IPS-15b (cell line): ENCODE measurements around the gene CIB4.

Experiments used
- H3K27me3 ChIP-seq: one replicate; pipeline ENCODE4 v1.6.1; 2013; ENCODE audit warnings: low read length; ENCODE audit not compliant: control insufficient read depth, insufficient read depth
- H3K36me3 ChIP-seq: one replicate; pipeline ENCODE4 v1.6.1; 2013; ENCODE audit warnings: low read length; ENCODE audit not compliant: control insufficient read depth, insufficient read depth
- H3K4me1 ChIP-seq: one replicate; pipeline ENCODE4 v1.6.1; 2013; ENCODE audit warnings: mild to moderate bottlenecking, low read length; ENCODE audit not compliant: control insufficient read depth, insufficient read depth
- H3K4me3 ChIP-seq: one replicate; pipeline ENCODE4 v1.5.1; 2013; ENCODE audit warnings: low read depth, low read length
- H3K9ac ChIP-seq: one replicate; pipeline ENCODE4 v1.6.1; 2013; ENCODE audit warnings: low read depth, mild to moderate bottlenecking, low read length
- H3K9me3 ChIP-seq: one replicate; pipeline ENCODE4 v1.6.1; 2013; ENCODE audit warnings: mild to moderate bottlenecking, low read length; ENCODE audit not compliant: control insufficient read depth, insufficient read depth

CIB4 gene

DNA sequence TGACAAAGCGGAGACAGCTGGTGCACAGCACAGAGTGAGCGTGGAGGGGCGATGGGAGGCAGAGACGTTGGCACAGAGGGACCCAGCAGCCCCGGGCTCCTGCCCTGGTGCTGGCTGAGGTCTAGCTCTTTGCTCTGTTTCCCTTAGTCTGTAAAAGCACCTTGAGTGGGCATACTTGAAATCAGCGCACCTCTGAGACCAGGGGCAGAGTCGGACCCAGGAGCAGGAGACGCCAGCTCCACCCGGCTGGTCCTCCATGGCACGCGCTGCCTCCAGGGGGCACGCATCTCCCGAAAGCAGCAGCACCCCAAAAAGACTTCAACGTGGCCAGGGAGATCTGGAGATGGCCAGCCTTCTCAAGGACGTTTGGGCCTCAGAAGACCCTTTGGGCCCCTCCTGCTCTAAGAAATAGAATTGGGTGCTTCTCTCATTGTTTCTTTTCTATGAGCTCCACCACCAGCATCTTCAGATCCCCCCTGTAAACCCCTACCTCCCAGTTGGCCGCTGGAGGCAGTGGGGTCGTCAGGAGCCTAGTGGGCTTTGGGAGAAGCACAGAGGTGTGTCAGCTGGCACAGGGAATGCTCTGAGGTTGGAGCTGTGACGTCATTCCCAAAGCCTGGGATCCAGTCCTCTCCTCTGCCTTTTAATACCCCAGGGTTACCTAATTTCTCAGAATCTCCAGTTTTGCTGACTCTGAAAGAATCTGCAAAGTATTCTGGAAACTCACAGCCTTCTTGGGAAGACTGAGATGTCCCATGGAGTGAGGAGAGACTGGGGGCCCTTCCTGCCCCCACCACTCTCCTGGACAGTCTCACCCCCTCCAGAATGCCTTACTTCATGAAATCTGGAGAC lies 58.9 kb downstream of the CIB4 start:
- H3K27me3 ChIP-seq, result peaks cover 4% of the 10 kb centered on the region
- H3K9ac ChIP-seq, result no peak overlapping the region
- H3K4me1 ChIP-seq, result peaks cover 2% of the 10 kb centered on the region
- H3K4me3 ChIP-seq, result no peak overlapping the region
- H3K9me3 ChIP-seq, result no peaks in the 10 kb centered on the region
- no peaks in the 10 kb centered on the region for H3K36me3 ChIP-seq

DNA sequence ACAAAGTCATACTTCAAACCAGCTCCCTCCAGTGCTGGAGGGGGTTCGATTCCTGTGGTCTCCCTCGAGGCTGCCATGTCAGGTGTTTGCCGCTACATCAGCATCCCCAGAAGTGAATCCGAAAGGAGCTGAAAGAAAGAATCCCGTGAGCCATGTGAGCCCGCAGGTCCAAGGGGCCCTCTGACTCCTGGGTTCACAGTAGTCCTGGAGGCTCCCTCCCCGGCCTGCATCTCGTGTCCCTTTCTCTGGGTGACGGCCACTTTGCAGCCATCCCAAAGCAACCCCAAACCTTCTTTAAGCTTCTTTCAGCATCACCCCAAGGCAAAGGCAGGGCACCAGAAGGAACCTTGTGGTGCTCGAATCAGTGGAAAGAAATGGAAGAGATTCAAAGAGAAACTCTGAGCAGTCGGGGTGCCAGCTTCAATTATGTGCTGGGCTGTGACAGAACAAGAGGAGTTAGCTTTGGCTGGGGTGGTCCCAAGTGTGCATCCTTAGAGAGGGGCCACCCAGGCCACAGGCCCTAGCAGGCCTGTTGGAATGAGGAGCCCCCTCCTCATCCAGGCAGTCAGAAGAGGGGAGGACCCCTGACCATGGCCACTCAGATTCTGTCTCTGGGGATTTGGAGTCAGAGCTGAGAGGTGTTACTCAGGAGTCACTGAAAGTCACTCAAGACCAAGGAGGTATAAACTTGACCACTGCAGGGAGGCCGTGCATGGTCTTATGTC lies 59.7 kb downstream of the CIB4 start:
- H3K27me3 ChIP-seq, result peaks cover 8% of the 10 kb centered on the region
- no peaks in the 10 kb centered on the region for H3K36me3 ChIP-seq
- H3K4me1 ChIP-seq, result peaks cover 5% of the 10 kb centered on the region
- no peak overlapping the region for H3K4me3 ChIP-seq
- no peaks in the 10 kb centered on the region for H3K9me3 ChIP-seq
- H3K9ac ChIP-seq, result no peak overlapping the region

DNA sequence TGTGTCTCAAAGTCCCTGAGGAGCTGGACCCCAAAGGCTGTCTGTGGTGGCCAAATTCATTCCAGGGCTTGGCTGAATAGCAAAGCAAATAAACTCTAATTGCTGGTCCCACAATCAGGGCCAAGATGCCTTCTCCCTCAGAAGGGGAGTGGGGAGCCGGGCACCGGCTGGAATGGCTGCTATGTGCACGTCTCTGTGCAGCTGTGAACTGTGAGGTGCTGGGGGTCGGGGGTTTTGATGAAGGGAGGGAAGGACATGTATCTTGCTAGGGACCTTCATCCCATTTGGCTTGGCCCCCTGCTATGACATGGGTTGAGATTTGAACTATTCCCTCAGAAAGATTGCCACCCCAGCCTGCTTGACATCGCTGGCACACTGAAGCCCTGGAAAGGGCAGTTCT lies 60.4 kb downstream of the CIB4 start:
- peaks cover 8% of the 10 kb centered on the region for H3K27me3 ChIP-seq
- no peaks in the 10 kb centered on the region for H3K9me3 ChIP-seq
- H3K36me3 ChIP-seq, result no peaks in the 10 kb centered on the region
- no peak overlapping the region for H3K4me3 ChIP-seq
- H3K4me1 ChIP-seq, result peaks cover 5% of the 10 kb centered on the region
- H3K9ac ChIP-seq, result no peak overlapping the region

- Histone ChIP-seq H3K4me1 (peaks cover 5% of the 10 kb centered on the region), H3K4me3 (no peak overlapping the region), H3K27me3 (peaks cover 8% of the 10 kb centered on the region), H3K9ac (no peak overlapping the region), H3K9me3 (no peaks in the 10 kb centered on the region), H3K36me3 (no peaks in the 10 kb centered on the region)
Observed at GRCh38 chr2:26580151-26580550, 61.0 kb downstream of the CIB4 start.

GRCh38 chr2:26579723-26580040 lies 61.5 kb downstream of the CIB4 start:
- H3K36me3 ChIP-seq, result no peaks in the 10 kb centered on the region
- no peak overlapping the region for H3K4me3 ChIP-seq
- H3K27me3 ChIP-seq, result peaks cover 8% of the 10 kb centered on the region
- peaks cover 5% of the 10 kb centered on the region for H3K4me1 ChIP-seq
- no peak overlapping the region for H3K9ac ChIP-seq
- no peaks in the 10 kb centered on the region for H3K9me3 ChIP-seq

- Histone ChIP-seq H3K36me3 (no peaks in the 10 kb centered on the region), H3K27me3 (peaks cover 8% of the 10 kb centered on the region), H3K4me1 (peaks cover 5% of the 10 kb centered on the region), H3K9me3 (no peaks in the 10 kb centered on the region), H3K4me3 (no peak overlapping the region), H3K9ac (no peak overlapping the region)
Observed at GRCh38 chr2:26579025-26579722, 62.0 kb downstream of the CIB4 start.

GRCh38 chr2:26578581-26578980 lies 62.6 kb downstream of the CIB4 start:
- Histone ChIP-seq H3K9me3 (no peaks in the 10 kb centered on the region), H3K4me3 (no peak overlapping the region), H3K4me1 (peaks cover 5% of the 10 kb centered on the region), H3K27me3 (peaks cover 8% of the 10 kb centered on the region), H3K36me3 (no peaks in the 10 kb centered on the region), H3K9ac (no peak overlapping the region)

GRCh38 chr2:26578113-26578458 lies 63.1 kb downstream of the CIB4 start:
- H3K27me3 ChIP-seq, result peaks cover 8% of the 10 kb centered on the region
- H3K9me3 ChIP-seq, result no peaks in the 10 kb centered on the region
- no peaks in the 10 kb centered on the region for H3K36me3 ChIP-seq
- no peak overlapping the region for H3K9ac ChIP-seq
- H3K4me3 ChIP-seq, result no peak overlapping the region
- H3K4me1 ChIP-seq, result peaks cover 5% of the 10 kb centered on the region

GRCh38 chr2:26577442-26578112 lies 63.6 kb downstream of the CIB4 start:
- H3K4me1 ChIP-seq, result peaks cover 5% of the 10 kb centered on the region
- H3K27me3 ChIP-seq, result peaks cover 8% of the 10 kb centered on the region
- H3K9me3 ChIP-seq, result no peaks in the 10 kb centered on the region
- no peaks in the 10 kb centered on the region for H3K36me3 ChIP-seq
- no peak overlapping the region for H3K9ac ChIP-seq
- no peak overlapping the region for H3K4me3 ChIP-seq

DNA sequence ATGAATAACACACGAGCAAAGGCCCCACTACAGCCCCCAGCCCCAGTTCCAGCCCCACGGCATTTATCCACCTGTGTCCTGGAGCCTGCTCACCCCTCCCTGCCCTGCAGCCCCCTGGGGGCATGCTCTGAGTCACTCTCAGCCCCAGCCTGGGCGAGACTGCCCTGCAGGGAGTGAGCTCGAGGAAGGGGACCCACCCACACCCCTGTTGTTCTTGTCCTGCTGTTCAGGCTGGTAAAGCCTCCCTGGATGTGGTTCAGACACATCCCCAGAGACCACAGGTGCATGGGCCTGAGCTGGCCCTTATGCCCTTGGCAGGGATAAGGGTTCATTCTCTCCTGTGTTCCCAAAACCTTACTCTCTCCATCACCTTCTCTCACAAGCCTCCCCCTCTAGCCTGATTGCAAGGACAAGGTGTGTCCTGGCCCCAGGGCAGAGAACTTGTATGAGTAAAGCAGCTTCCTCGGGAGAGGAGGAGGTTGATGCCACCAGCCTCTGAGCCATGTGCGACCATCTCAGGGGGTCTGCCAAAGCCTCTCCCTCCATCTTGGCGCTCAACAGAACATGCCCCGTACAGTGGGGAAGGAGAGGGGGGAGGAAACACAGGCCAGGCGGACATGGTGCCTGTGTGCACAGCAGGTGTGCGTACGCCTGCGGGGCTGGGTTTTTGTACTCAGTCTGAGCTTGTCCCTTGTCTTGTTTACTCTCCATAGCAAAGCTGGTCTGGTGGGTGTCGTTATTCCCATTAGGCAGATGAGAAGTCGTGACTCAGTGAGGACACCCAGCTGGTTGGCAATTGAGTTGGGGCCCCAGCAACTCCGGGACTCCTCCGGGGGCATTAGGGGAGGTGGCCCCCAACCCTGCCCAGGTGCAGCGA lies 64.4 kb downstream of the CIB4 start:
- Histone ChIP-seq H3K4me1 (peaks cover 5% of the 10 kb centered on the region), H3K9me3 (no peaks in the 10 kb centered on the region), H3K36me3 (no peaks in the 10 kb centered on the region), H3K9ac (no peak overlapping the region), H3K27me3 (peaks cover 8% of the 10 kb centered on the region), H3K4me3 (no peak overlapping the region)
